ENCODE measurements around the gene ADGRV1.

- TF ChIP-seq CTCF (conservative IDR thresholded peaks at IDR 0.05; ENCODE audit: low read length) (no peak), EZH2phosphoT487 (IDR thresholded peaks at IDR 0.05; ENCODE audit: borderline replicate concordance) (no peak)
Measured at GRCh38 chr5:90855296-90856010, 296.9 kb downstream of the ADGRV1 start.

All from Loucy (cell line).